Endothelial cell of umbilical vein (primary cell): ENCODE data around the gene DPP3. TPM values are rescaled to one million over a fixed set of nuclear protein-coding genes. Genes with fewer than 3 reads are reported as not detected.

ENCODE experiments used
- BruUV-seq: library from RNA; stranded (reverse); fragments of 400-500 nt; replicated peaks from 2 replicates; lab custom pipeline; 2021; lab: Mats Ljungman, UMichigan
- CTCF ChIA-PET: fragments of 300-600, 350-600 bp; sonication (Branson Sonifier 250); formaldehyde crosslinking; loops from one replicate; lab custom pipeline; 2021; ENCODE audit warnings: antibody characterized with exemption, inconsistent platforms; lab: Charles Lee
- POLR2A ChIA-PET: fragments of 300-600, 350-600 bp; sonication (Branson Sonifier 250); formaldehyde crosslinking; loops from one replicate; lab custom pipeline; 2021; ENCODE audit warnings: antibody characterized with exemption, inconsistent platforms; lab: Charles Lee
- DNase-seq: peaks from one replicate; pipeline ENCODE4 v3.0.0-alpha.2; 2011; ENCODE audit warnings: low read depth, low spot score
- FAIRE-seq: peaks from 2 replicates; lab custom pipeline; 2011; peaks lifted over from hg19 to GRCh38; lab: Jason Lieb, UNC
- H2AFZ ChIP-seq: 2 replicates; pipeline ENCODE4 v1.6.0; 2012; ENCODE audit warnings: low read depth, low read length, control low read depth, inconsistent platforms
- H3K27ac ChIP-seq: 2 replicates; pipeline ENCODE4 v1.5.1; 2011; ENCODE audit warnings: low read depth, mild to moderate bottlenecking, control low read depth, low read length, moderate library complexity; ENCODE audit not compliant: insufficient read depth
- H3K27me3 ChIP-seq, 2 experiments: 2 replicates each; pipeline versions ENCODE4 v1.6.0 to v1.6.1; 2011; ENCODE audit warnings: low read length in 2 of 2, mixed read lengths in 1 of 2; ENCODE audit not compliant: control insufficient read depth in 2 of 2, insufficient read depth in 2 of 2
- H3K36me3 ChIP-seq, 2 experiments: 2 replicates in 1 of 2; 3 replicates in 1 of 2; pipeline ENCODE4 v1.5.1; 2011; ENCODE audit warnings: low read length in 2 of 2, mild to moderate bottlenecking in 1 of 2, moderate library complexity in 1 of 2; ENCODE audit not compliant: control insufficient read depth in 2 of 2, insufficient read depth in 2 of 2; ENCODE audit errors: extremely low read depth in 1 of 2
- H3K4me1 ChIP-seq: 3 replicates; pipeline ENCODE4 v1.5.1; 2011; ENCODE audit warnings: mild to moderate bottlenecking, low read length; ENCODE audit not compliant: control insufficient read depth, insufficient read depth; ENCODE audit errors: extremely low read depth
- H3K4me2 ChIP-seq: 2 replicates; pipeline ENCODE4 v1.6.1; 2011; ENCODE audit warnings: low read length, control low read depth, mixed read lengths; ENCODE audit not compliant: insufficient read depth
- H3K4me3 ChIP-seq, 3 experiments: fragments of 200-600 bp in 1 of 3; sonication (generic), shearing (Covaris generic) in 1 of 3; replicated peaks in 1 of 3; 2 replicates each; pipeline ENCODE4 v1.5.1; 2011 to 2016; ENCODE audit warnings: control low read depth in 3 of 3, low read length in 3 of 3, mild to moderate bottlenecking in 2 of 3, inconsistent platforms in 1 of 3, low read depth in 1 of 3, moderate library complexity in 1 of 3; ENCODE audit not compliant: insufficient read depth in 1 of 3
- H3K79me2 ChIP-seq: 2 replicates; pipeline ENCODE4 v1.6.0; 2012; ENCODE audit warnings: low read length, inconsistent platforms; ENCODE audit not compliant: control insufficient read depth, insufficient read depth
- H3K9ac ChIP-seq: replicated peaks from 2 replicates; pipeline ENCODE3; 2011; ENCODE audit warnings: low read length, control low read depth; ENCODE audit not compliant: insufficient read depth; ENCODE audit errors: extremely low read depth
- H3K9me1 ChIP-seq: replicated peaks from 3 replicates; pipeline ENCODE4 v1.6.0; 2011; ENCODE audit warnings: mild to moderate bottlenecking, low read length; ENCODE audit not compliant: control insufficient read depth, insufficient read depth; ENCODE audit errors: extremely low read depth
- H3K9me3 ChIP-seq: replicated peaks from 2 replicates; pipeline ENCODE4 v1.5.1; 2012; ENCODE audit warnings: low read length, inconsistent platforms; ENCODE audit not compliant: control insufficient read depth, insufficient read depth
- H4K20me1 ChIP-seq: replicated peaks from 2 replicates; pipeline ENCODE3; 2011; ENCODE audit warnings: mild to moderate bottlenecking, low read length; ENCODE audit not compliant: control insufficient read depth, insufficient read depth; ENCODE audit errors: extremely low read depth
- EZH2 ChIP-seq: IDR thresholded peaks from 2 replicates; pipeline ENCODE4 v1.6.1; 2012; ENCODE audit warnings: borderline replicate concordance, low read depth, mild to moderate bottlenecking, moderate library complexity, low read length, inconsistent platforms; ENCODE audit not compliant: severe bottlenecking
- FOS ChIP-seq: IDR thresholded peaks from 2 replicates; pipeline ENCODE4 v1.6.1; 2011; ENCODE audit warnings: mild to moderate bottlenecking, low read length, moderate library complexity, borderline replicate concordance; ENCODE audit not compliant: insufficient read depth
- GATA2 ChIP-seq: IDR thresholded peaks from 2 replicates; pipeline ENCODE4 v1.7.0; 2011; ENCODE audit warnings: low read depth, mild to moderate bottlenecking, moderate library complexity, mixed read lengths, low read length; ENCODE audit not compliant: insufficient read length, insufficient read depth
- JUN ChIP-seq: IDR thresholded peaks from 2 replicates; pipeline ENCODE4 v1.6.1; 2011; ENCODE audit warnings: borderline replicate concordance, low read depth; ENCODE audit not compliant: insufficient read length, insufficient read depth
- MYC ChIP-seq: IDR thresholded peaks from one replicate; pipeline ENCODE4 v1.6.1; 2011; ENCODE audit warnings: mild to moderate bottlenecking, low read depth, low read length
- POLR2A ChIP-seq: IDR thresholded peaks from 2 replicates; pipeline ENCODE4 v1.6.1; 2012; ENCODE audit warnings: low read depth, mild to moderate bottlenecking, control low read depth, low read length
- POLR2AphosphoS5 ChIP-seq: IDR thresholded peaks from 2 replicates; pipeline ENCODE4 v1.6.1; 2012; ENCODE audit warnings: low read depth, mild to moderate bottlenecking, control low read depth, low read length, moderate library complexity; ENCODE audit not compliant: insufficient read depth
- dilution Hi-C: fragments of 300-500 bp; cut with MboI; formaldehyde crosslinking; loops from one replicate; pipeline ENCODE4 v1.15.0; 2019; ENCODE audit warnings: low sequenced_read_pairs; ENCODE audit not compliant: extremely low pct_ligation_motif_present
- intact Hi-C: fragments of 100-400 bp; cut with micrococcal nuclease; formaldehyde crosslinking; loops from one replicate; pipeline ENCODE4 v1.10.0; 2022
- polyA plus RNA-seq, 4 experiments: library from polyadenylated mRNA; depleted of rRNA in 3 of 4; stranded (reverse) in 3 of 4; unstranded in 1 of 4; fragments of >200 nt; gene quantifications; 2 replicates each; pipeline versions ENCODE4 v1.2.1 to v1.2.3, GENCODE V29; 2011 to 2012; ENCODE audit warnings: missing spikeins in 1 of 4
- total RNA-seq: library from RNA; stranded (reverse); gene quantifications from 2 replicates; pipeline ENCODE4 v1.2.3, GENCODE V29; 2021
- TF ChIP-seq, protein P1 (sequence below), 2 donors: IDR thresholded peaks; 1 replicate in 1 of 2; 2 replicates in 1 of 2; pipeline ENCODE4 v1.5.1; 2011; ENCODE audit warnings: low read length in 2 of 2, mild to moderate bottlenecking in 2 of 2, moderate library complexity in 2 of 2, control low read depth in 1 of 2, inconsistent platforms in 1 of 2, low read depth in 1 of 2; ENCODE audit not compliant: insufficient read depth in 1 of 2; ENCODE audit errors: extremely low read depth in 1 of 2
- TF ChIP-seq, protein P2 (sequence below): IDR thresholded peaks from 2 replicates; pipeline ENCODE4 v1.6.1; 2011; ENCODE audit not compliant: insufficient read depth, insufficient read length

DPP3 gene
- total and polyA plus RNA-seq, 2 donors (not counting 3 experiments of a cell fraction or from before 2014, with no cell fraction given) = 46.4 to 50.4 TPM

DNA sequence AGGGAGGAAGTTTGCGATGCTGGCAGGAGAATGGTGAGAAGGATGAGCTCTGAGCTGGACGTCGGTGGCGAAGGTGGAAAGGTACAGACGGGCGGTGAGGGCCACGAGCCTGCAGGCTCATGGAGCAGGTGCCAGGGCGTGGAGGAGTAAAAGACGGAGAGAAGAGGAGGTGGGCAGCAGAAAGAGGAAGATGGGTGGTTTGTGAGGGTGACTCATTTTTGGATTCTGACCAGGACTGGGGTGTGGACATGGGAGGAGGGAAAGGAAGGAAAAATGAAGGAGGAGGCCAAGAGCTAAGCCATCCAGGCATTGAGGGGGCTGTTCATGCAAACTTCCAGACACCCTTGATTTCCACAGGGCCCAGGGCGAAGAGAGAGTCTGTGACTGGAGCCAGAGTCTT lies 62.1 kb downstream of the DPP3 start:
- Histone ChIP-seq H2AFZ (no peak overlapping the region), H3K27ac (no peak overlapping the region), H3K4me1 (peaks cover 33% of the 10 kb centered on the region), H3K4me3 (no peak overlapping the region), H3K36me3 (peaks cover 0 to 14% of the 10 kb centered on the region in 2 experiments), H3K27me3 (no peaks in the 10 kb centered on the region), H4K20me1 (no peaks in the 10 kb centered on the region), H3K9me1 (no peaks in the 10 kb centered on the region), H3K79me2 (peaks cover 5% of the 10 kb centered on the region), H3K4me2 (no peak overlapping the region), H3K9me3 (no peaks in the 10 kb centered on the region), H3K9ac (no peak overlapping the region)
- no TSS peak for BruUV-seq
- intact Hi-C loops = loop anchor here (2.0 kb wide), 1 partner anchor 32 kb away; the partner anchor contains the start of gene BBS1
- POLR2A ChIA-PET = interaction anchor here (0.7 kb wide), 1 partner anchor 32 kb away, joined by 3 read pairs; the partner anchor contains the start of gene BBS1
- TF ChIP-seq POLR2A (no peak), EZH2 (no peak), MYC (no peak), JUN (no peak), FOS (no peak), POLR2AphosphoS5 (no peak), GATA2 (no peak)
- TF ChIP-seq, protein P1, sequence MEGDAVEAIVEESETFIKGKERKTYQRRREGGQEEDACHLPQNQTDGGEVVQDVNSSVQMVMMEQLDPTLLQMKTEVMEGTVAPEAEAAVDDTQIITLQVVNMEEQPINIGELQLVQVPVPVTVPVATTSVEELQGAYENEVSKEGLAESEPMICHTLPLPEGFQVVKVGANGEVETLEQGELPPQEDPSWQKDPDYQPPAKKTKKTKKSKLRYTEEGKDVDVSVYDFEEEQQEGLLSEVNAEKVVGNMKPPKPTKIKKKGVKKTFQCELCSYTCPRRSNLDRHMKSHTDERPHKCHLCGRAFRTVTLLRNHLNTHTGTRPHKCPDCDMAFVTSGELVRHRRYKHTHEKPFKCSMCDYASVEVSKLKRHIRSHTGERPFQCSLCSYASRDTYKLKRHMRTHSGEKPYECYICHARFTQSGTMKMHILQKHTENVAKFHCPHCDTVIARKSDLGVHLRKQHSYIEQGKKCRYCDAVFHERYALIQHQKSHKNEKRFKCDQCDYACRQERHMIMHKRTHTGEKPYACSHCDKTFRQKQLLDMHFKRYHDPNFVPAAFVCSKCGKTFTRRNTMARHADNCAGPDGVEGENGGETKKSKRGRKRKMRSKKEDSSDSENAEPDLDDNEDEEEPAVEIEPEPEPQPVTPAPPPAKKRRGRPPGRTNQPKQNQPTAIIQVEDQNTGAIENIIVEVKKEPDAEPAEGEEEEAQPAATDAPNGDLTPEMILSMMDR (IDR thresholded peaks at IDR 0.05; ENCODE audit: extremely low read depth in 1 of 2, insufficient read depth in 1 of 2, low read depth in 1 of 2, low read length in 2 of 2) = no peak
- TF ChIP-seq, protein P2, sequence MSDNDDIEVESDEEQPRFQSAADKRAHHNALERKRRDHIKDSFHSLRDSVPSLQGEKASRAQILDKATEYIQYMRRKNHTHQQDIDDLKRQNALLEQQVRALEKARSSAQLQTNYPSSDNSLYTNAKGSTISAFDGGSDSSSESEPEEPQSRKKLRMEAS = no peak
- CTCF ChIA-PET = interaction anchor here (0.6 to 2.8 kb wide), 4 partner anchors 9 to 136 kb away, joined by 3 to 28 read pairs (median 6); partner anchors contain the start of gene RBM4B
- DNase-seq (no peak), FAIRE-seq (no peak)
- dilution Hi-C loops = no loop called here
